ENCODE measurements around the gene PDE4D. TPM values are rescaled to one million over a fixed set of nuclear protein-coding genes. Genes with fewer than 3 reads are reported as not detected.

PDE4D gene
- total and polyA plus RNA-seq, 2 of the 4 experiments (the other 2 are of a cell fraction): 1.4 to 7.9 TPM

DNA sequence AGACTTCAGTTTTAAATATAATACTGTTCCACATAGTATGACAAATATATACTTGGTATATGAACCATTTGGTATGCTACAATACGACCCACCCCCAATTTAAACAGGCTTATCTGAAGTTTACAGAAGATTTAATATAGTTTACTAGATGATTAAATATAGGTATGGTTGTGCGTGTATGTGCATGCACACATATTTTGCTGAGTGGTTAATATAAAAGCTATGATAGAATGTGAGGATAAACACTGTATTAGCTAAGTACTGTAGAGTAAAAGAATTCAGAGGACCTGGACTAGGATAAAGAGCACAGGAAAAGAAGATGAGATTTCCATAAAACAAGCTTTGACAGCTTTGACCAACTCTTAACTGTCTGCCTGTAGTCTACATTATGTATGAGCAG, 356.7 kb downstream of the PDE4D start:
- H2BK5ac ChIP-seq (ENCODE audit: low read depth, low read length, poor library complexity, severe bottlenecking): no peak overlapping the region
- H3K36me3 ChIP-seq (ENCODE audit: control insufficient read depth, insufficient read depth, low read length): no peaks in the 10 kb centered on the region
- H3K14ac ChIP-seq (replicated peaks; ENCODE audit: low read depth, low read length): no peak overlapping the region
- no peaks in the 10 kb centered on the region for H3K9me3 ChIP-seq (ENCODE audit: control insufficient read depth, insufficient read depth, low read length)
- in situ Hi-C loops (cut with MboI; ENCODE audit: low sequenced_read_pairs): no loop called here
- H3K9ac ChIP-seq (ENCODE audit: low read depth, low read length): no peak overlapping the region
- DNase-seq (no peak), ATAC-seq (ENCODE audit: low read depth) (no peak)
- H2BK20ac ChIP-seq (ENCODE audit: low read depth, low read length): no peak overlapping the region
- H3K4me3 ChIP-seq (ENCODE audit: insufficient read depth, low read depth, low read length): no peak overlapping the region
- H2BK120ac ChIP-seq (ENCODE audit: low read depth, low read length): no peak overlapping the region
- intact Hi-C loops (cut with micrococcal nuclease): no loop called here
- no peak overlapping the region for H2AFZ ChIP-seq (replicated peaks; ENCODE audit: low read length, poor library complexity)
- no peak overlapping the region for H4K8ac ChIP-seq (ENCODE audit: low read depth in 2 of 2, low read length in 2 of 2)
- H2AK9ac ChIP-seq (replicated peaks; ENCODE audit: low read depth, low read length, poor library complexity): no peak overlapping the region
- no peak overlapping the region for H4K5ac ChIP-seq (ENCODE audit: low read depth, low read length)
- H3K23ac ChIP-seq (ENCODE audit: low read depth, low read length): no peak overlapping the region
- H3K27ac ChIP-seq (ENCODE audit: insufficient read depth, low read length): no peak overlapping the region
- no CpG with 5 or more reads among the region's 2 CpGs for WGBS, 2 experiments (ENCODE audit: extremely low coverage in 2 of 2, insufficient read length in 1 of 2)
- no peak overlapping the region for H3K4ac ChIP-seq (ENCODE audit: low read depth, low read length)
- BruUV-seq (replicated peaks): no TSS peak
- POLR2A ChIA-PET (ENCODE audit: unreplicated experiment): no interaction called here
- H3K4me2 ChIP-seq (ENCODE audit: low read depth, low read length): no peak overlapping the region
- H3K79me1 ChIP-seq (ENCODE audit: low read depth in 1 of 2, low read length in 2 of 2): no peaks in the 10 kb centered on the region
- no peaks in the 10 kb centered on the region for H3K9me1 ChIP-seq (ENCODE audit: insufficient read depth, low read length)
- TF ChIP-seq RCOR1 (IDR thresholded peaks at IDR 0.05; ENCODE audit: insufficient replicate concordance, low read length) (no peak), CEBPB (IDR thresholded peaks at IDR 0.05; ENCODE audit: low read depth, low read length) (no peak), RAD21 (IDR thresholded peaks at IDR 0.05; ENCODE audit: low read length) (no peak), ELK1 (IDR thresholded peaks at IDR 0.05; ENCODE audit: borderline replicate concordance, low read depth, low read length) (no peak), CHD1 (IDR thresholded peaks at IDR 0.05; ENCODE audit: low read depth, low read length) (no peak), POLR2A (IDR thresholded peaks at IDR 0.05; ENCODE audit: low read depth, low read length) (no peak), MAFK (IDR thresholded peaks at IDR 0.05; ENCODE audit: low read depth, low read length) (no peak), FOS (IDR thresholded peaks at IDR 0.05; ENCODE audit: low read depth, low read length) (no peak)
- TF ChIP-seq, protein P1, sequence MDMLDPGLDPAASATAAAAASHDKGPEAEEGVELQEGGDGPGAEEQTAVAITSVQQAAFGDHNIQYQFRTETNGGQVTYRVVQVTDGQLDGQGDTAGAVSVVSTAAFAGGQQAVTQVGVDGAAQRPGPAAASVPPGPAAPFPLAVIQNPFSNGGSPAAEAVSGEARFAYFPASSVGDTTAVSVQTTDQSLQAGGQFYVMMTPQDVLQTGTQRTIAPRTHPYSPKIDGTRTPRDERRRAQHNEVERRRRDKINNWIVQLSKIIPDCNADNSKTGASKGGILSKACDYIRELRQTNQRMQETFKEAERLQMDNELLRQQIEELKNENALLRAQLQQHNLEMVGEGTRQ (IDR thresholded peaks at IDR 0.05; ENCODE audit: low read depth, low read length): no peak
- no peak overlapping the region for H4K91ac ChIP-seq (ENCODE audit: insufficient read depth, low read depth, low read length)
- H3K56ac ChIP-seq (ENCODE audit: extremely low read depth, insufficient read depth, low read length): no peak overlapping the region
- CTCF ChIA-PET: interaction anchor here (0.6 kb wide), 1 partner anchor 112 kb away, joined by 3 read pairs; no protein-coding TSS in a partner anchor
- no peaks in the 10 kb centered on the region for H3K27me3 ChIP-seq (ENCODE audit: control insufficient read depth, insufficient read depth, low read length)
- H4K20me1 ChIP-seq (ENCODE audit: insufficient read depth, low read length): no peaks in the 10 kb centered on the region
- no peak overlapping the region for H3K18ac ChIP-seq (ENCODE audit: low read depth, low read length)
- no peak overlapping the region for H2BK15ac ChIP-seq (ENCODE audit: low read depth, low read length)
- no peaks in the 10 kb centered on the region for H3K4me1 ChIP-seq (ENCODE audit: control insufficient read depth, insufficient read depth, low read length)
- H2AK5ac ChIP-seq (ENCODE audit: low read depth, low read length): no peak overlapping the region
- dilution Hi-C loops (cut with HindIII; ENCODE audit: low sequenced_read_pairs, unreplicated experiment): no loop called here

All from IMR-90 (cell line).